AG04450 (cell line): Measurements from ENCODE around the gene SPNS3. TPM values are rescaled to one million over a fixed set of nuclear protein-coding genes. Genes with fewer than 3 reads are reported as not detected.

Source experiments
- CTCF ChIA-PET: fragments of 300-600, 350-600 bp; formaldehyde crosslinking; extraction: SDS; loops from one replicate; lab custom pipeline; 2022; ENCODE audit warnings: antibody characterized with exemption, inconsistent platforms; lab: Charles Lee
- POLR2A ChIA-PET: fragments of 350-600 bp; formaldehyde crosslinking; extraction: SDS; loops from one replicate; lab custom pipeline; 2021; ENCODE audit warnings: antibody characterized with exemption, inconsistent platforms; lab: Yijun Ruan, JAX
- DNase-seq: peaks from one replicate; pipeline ENCODE4 v3.0.0-alpha.2; 2011; ENCODE audit warnings: low read depth, low spot score
- H3K27ac ChIP-seq: one replicate; pipeline ENCODE4 v1.5.1; 2012; ENCODE audit warnings: low read depth, low read length, control low read depth
- H3K27me3 ChIP-seq: one replicate; pipeline ENCODE4 v1.6.0; 2012; ENCODE audit warnings: low read length; ENCODE audit not compliant: control insufficient read depth, insufficient read depth
- H3K4me3 ChIP-seq: 2 replicates; pipeline ENCODE4 v1.5.1; 2011; ENCODE audit warnings: mild to moderate bottlenecking, low read depth, low read length, control low read depth
- H3K9me3 ChIP-seq: 2 replicates; pipeline ENCODE4 v1.5.1; 2012; ENCODE audit warnings: low read length; ENCODE audit not compliant: control insufficient read depth, insufficient read depth
- CTCF ChIP-seq: IDR thresholded peaks from 2 replicates; pipeline ENCODE4 v1.5.1; 2011; ENCODE audit warnings: low read depth, low read length, control low read depth, inconsistent platforms
- polyA plus RNA-seq: library from polyadenylated mRNA; depleted of rRNA; stranded (reverse); fragments of >200 nt; gene quantifications from 2 replicates; pipeline ENCODE4 v1.2.3, GENCODE V29; 2011

Gene SPNS3
- polyA plus RNA-seq, 1 experiment = not detected

GRCh38 chr17:4513113-4514032, 79.6 kb downstream of the SPNS3 start:
- H3K27ac ChIP-seq = no peak overlapping the region
- no peak for DNase-seq
- TF ChIP-seq CTCF = no peak
- ChIA-PET POLR2A (no interaction called here), CTCF (interaction anchor here (0.6 kb wide), 1 partner anchor 113 kb away, joined by 3 read pairs; no protein-coding TSS in a partner anchor)
- H3K9me3 ChIP-seq = no peaks in the 10 kb centered on the region; the same call in none of the 2 replicates
- H3K4me3 ChIP-seq = no peak overlapping the region
- H3K27me3 ChIP-seq = peaks cover 34% of the 10 kb centered on the region

DNA sequence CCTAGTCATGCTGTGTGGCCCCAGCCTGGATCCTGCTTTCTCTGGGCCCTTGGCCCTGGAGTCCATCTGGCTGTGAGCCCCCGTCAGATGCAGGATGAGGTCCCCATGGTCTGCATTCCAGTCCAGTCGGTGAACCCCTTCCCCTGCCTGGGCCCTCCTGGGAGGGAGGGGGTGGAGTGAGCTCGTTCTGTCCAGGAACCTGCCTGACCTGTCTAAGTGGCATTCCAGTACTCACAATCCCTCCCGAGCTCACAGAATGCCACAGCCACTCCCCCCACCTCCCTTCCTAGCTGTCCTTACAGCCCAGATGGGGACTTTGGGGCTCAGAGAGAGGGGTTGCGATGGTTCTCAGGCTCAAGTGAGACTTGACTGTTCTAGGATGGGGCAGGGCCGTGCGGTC, 80.5 kb downstream of the SPNS3 start:
- no peak overlapping the region for H3K27ac ChIP-seq
- no peaks in the 10 kb centered on the region; the same call in none of the 2 replicates for H3K9me3 ChIP-seq
- no peak for TF ChIP-seq CTCF
- no peak for DNase-seq
- ChIA-PET CTCF (no interaction called here), POLR2A (no interaction called here)
- H3K4me3 ChIP-seq = no peak overlapping the region
- H3K27me3 ChIP-seq = peaks cover 30% of the 10 kb centered on the region

DNA sequence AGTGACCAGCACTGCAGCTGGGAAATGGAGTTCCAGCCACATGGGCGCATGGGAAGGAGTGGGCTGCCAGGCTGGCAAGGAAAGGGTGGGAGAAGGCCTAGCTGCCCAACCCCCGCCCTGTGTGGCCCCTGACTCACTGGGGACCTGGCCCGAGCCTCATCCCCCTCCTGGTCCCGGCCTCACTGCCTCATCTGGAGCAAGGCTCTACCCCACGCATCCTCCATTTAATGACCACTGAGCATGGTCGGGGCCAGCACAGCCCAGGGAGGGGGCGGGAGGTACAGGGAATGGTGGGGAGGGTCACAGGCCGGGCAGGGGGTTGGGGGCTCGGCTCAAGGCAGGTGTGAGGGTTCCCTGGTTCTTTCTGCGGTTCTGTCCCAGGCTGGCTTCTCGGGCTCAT, 81.0 kb downstream of the SPNS3 start:
- DNase-seq = no peak
- H3K9me3 ChIP-seq = no peaks in the 10 kb centered on the region; the same call in none of the 2 replicates
- H3K4me3 ChIP-seq = no peak overlapping the region
- ChIA-PET CTCF (no interaction called here), POLR2A (no interaction called here)
- H3K27me3 ChIP-seq = peaks cover 31% of the 10 kb centered on the region
- H3K27ac ChIP-seq = no peak overlapping the region
- TF ChIP-seq CTCF = no peak

GRCh38 chr17:4515501-4515900, 81.8 kb downstream of the SPNS3 start:
- TF ChIP-seq CTCF = no peak
- POLR2A ChIA-PET = no interaction called here
- Histone ChIP-seq H3K9me3 (no peaks in the 10 kb centered on the region; the same call in 1 of the 2 replicates), H3K27ac (no peak overlapping the region), H3K27me3 (peaks cover 29% of the 10 kb centered on the region), H3K4me3 (no peak overlapping the region)
- CTCF ChIA-PET = interaction anchor here (0.5 to 2.7 kb wide), 2 partner anchors 52 to 382 kb away, joined by 4 to 9 read pairs; no protein-coding TSS in a partner anchor
- DNase-seq = no peak

DNA sequence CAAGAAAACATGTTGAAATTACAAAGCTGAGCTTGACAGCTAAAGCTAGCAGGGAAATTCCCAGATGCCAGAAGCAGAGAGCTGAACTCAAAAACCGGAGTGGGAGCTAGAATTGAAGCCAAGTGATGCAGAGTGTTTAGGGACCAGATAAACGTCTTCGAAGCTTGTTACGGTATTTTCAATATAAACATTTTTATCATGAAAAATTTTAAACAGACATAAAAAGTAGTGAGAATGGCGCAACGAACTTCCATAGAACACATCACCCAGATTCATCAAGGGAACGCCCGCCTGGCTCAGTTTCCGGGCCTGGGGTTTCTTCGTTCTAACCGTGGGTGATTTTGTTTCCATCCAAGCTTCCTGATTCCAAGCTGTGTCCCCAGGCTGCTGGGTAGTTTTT, 83.0 kb downstream of the SPNS3 start:
- DNase-seq = peak; percentile 68
- H3K4me3 ChIP-seq = no peak overlapping the region
- CTCF ChIA-PET = interaction anchor here (0.6 to 2.7 kb wide), 3 partner anchors 50 to 691 kb away, joined by 3 to 9 read pairs (median 3); no protein-coding TSS in a partner anchor
- POLR2A ChIA-PET = interaction anchor here (1.0 kb wide), 2 partner anchors 17 to 83 kb away, joined by 3 to 6 read pairs; no protein-coding TSS in a partner anchor
- peak overlapping the region; percentile 75 for H3K27ac ChIP-seq
- H3K27me3 ChIP-seq = peaks cover 21% of the 10 kb centered on the region
- no peaks in the 10 kb centered on the region; the same call in 1 of the 2 replicates for H3K9me3 ChIP-seq
- TF ChIP-seq CTCF = no peak
